ENCODE measurements around the gene EZR.
"Not testable (repeated sequence)": the region's sequence is repeated elsewhere in the genome, so short reads cannot be mapped to it uniquely, and the experiment has no call there.

The EZR gene

DNA sequence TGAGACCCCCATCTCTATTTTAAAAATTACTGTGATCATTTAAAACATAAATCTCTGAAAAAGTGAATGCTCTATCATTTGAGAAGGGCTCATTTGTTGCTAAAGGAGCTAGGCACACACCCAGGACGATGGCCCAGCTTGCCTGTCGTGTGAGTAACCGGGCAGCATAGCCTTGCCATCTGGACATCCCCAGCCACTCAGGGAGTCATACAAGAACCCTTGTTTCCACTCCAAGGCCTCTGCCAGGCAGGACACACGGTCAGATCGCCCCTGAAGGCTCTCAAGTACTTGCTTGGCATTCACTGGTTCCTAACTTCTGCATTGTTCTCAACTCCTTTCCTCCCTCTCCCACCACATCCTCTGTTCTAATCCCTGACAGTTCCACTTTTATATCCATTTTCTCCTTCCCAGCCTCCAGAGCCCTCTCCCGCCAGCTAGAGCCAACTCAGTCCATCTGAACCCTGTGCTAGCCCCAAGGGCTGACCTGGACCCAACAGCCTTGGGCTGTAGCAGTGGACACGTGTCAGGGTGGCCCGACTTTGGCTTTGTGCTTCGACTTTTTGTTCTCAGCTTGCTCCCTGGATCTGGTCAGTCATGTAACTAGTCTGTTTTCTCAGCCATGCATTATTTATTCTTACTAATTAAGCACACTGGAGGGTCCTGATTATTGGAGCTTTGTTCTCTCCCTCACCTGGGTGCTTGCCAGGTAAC is 15.7 kb upstream of the EZR start:
- Histone ChIP-seq H3K4me1 (ENCODE audit: insufficient read depth, insufficient read length) (peaks cover 5% of the 10 kb centered on the region), H3K9me3 (ENCODE audit: insufficient read depth, low read length) (no peaks in the 10 kb centered on the region), H3K9ac (ENCODE audit: insufficient read length, low read depth) (no peak overlapping the region), H3K36me3 (ENCODE audit: insufficient read depth, insufficient read length, low read length) (no peaks in the 10 kb centered on the region), H3K27me3 (ENCODE audit: insufficient read depth, insufficient read length) (no peaks in the 10 kb centered on the region), H3K4me3 (ENCODE audit: insufficient read length, low read depth) (no peak overlapping the region)
- TF ChIP-seq ZNF274 (IDR thresholded peaks at IDR 0.05; ENCODE audit: low read depth, low read length) (no peak), YY1 (IDR thresholded peaks at IDR 0.05; ENCODE audit: insufficient read depth, insufficient read length) (no peak), SUZ12 (IDR thresholded peaks at IDR 0.05; ENCODE audit: extremely low read depth, insufficient read depth, insufficient read length) (no peak)
- DNase-seq (ENCODE audit: low read depth, low spot score) = no peak

DNA sequence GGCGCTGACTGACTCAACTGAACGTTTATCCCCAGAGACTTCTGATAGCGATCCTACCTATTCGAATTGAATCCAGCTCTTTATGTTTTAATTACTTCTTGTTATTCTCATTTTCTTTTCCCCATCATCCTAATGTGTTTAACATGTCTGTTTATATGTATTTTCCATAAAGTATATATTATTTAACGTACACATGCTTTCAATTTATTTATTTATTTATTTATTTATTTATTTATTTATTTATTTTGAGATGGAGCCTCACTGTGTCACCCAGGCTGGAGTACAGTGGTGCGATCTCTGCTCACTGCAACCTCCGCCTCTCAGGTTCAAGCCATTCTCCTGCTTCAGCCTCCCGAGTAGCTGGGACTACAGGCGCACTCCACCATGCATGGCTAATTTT is 13.6 kb upstream of the EZR start:
- H3K27me3 ChIP-seq (ENCODE audit: insufficient read depth, insufficient read length); H3K9me3 ChIP-seq (ENCODE audit: insufficient read depth, low read length); H3K4me1 ChIP-seq (ENCODE audit: insufficient read depth, insufficient read length); H3K9ac ChIP-seq (ENCODE audit: insufficient read length, low read depth); H3K36me3 ChIP-seq (ENCODE audit: insufficient read depth, insufficient read length, low read length); DNase-seq (ENCODE audit: low read depth, low spot score); H3K4me3 ChIP-seq (ENCODE audit: insufficient read length, low read depth): not testable (repeated sequence)

DNA sequence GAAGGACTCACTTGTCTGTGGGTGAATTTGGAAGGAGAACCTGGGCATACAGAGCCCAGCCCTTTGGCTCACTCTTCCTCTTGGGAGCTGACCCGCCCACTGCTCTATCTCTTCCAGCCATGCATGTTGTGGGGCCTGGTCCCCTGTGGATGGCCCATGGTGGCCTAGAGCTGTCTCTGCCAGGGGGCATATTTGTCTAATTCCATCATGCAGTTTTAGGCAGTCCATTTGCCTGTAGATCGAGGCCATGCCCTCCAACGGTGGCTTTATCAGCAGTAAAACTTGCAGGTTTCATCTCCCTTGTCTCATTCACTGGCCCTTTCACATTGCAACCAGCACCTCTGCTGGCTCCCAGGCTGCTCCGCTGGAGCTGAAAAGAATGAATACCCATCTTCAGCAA is 12.9 kb upstream of the EZR start:
- no peaks in the 10 kb centered on the region for H3K27me3 ChIP-seq (ENCODE audit: insufficient read depth, insufficient read length)
- DNase-seq (ENCODE audit: low read depth, low spot score) = no peak
- H3K9ac ChIP-seq (ENCODE audit: insufficient read length, low read depth) = no peak overlapping the region
- H3K4me3 ChIP-seq (ENCODE audit: insufficient read length, low read depth) = no peak overlapping the region
- H3K4me1 ChIP-seq (ENCODE audit: insufficient read depth, insufficient read length) = peaks cover 3% of the 10 kb centered on the region
- no peaks in the 10 kb centered on the region for H3K9me3 ChIP-seq (ENCODE audit: insufficient read depth, low read length)
- TF ChIP-seq YY1 (IDR thresholded peaks at IDR 0.05; ENCODE audit: insufficient read depth, insufficient read length) = no peak
- no peak for TF ChIP-seq ZNF274 (IDR thresholded peaks at IDR 0.05; ENCODE audit: low read depth, low read length)
- no peak for TF ChIP-seq SUZ12 (IDR thresholded peaks at IDR 0.05; ENCODE audit: extremely low read depth, insufficient read depth, insufficient read length)
- no peaks in the 10 kb centered on the region for H3K36me3 ChIP-seq (ENCODE audit: insufficient read depth, insufficient read length, low read length)

DNA sequence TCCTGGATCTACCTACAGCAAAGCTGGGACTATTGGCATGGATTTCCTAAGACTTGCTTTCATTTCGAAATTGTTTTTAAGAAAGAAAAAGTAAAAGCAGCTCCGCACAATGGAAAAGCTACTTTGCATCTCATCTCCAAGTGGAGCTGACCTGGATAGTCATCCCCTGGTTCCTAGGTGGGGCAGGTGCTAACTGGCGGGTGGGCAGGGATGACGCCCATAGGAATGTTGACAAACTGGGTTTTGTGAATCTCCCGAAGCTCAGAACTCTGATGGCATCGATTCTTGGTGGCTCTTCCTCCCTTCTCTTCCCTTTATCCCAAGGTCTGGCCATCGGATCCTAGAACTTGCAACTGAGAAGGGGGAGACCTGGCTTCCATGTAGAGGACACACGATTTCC is 12.4 kb upstream of the EZR start:
- no peak for TF ChIP-seq YY1 (IDR thresholded peaks at IDR 0.05; ENCODE audit: insufficient read depth, insufficient read length)
- no peak for TF ChIP-seq SUZ12 (IDR thresholded peaks at IDR 0.05; ENCODE audit: extremely low read depth, insufficient read depth, insufficient read length)
- TF ChIP-seq ZNF274 (IDR thresholded peaks at IDR 0.05; ENCODE audit: low read depth, low read length) = no peak
- Histone ChIP-seq H3K9ac (ENCODE audit: insufficient read length, low read depth) (no peak overlapping the region), H3K36me3 (ENCODE audit: insufficient read depth, insufficient read length, low read length) (no peaks in the 10 kb centered on the region), H3K9me3 (ENCODE audit: insufficient read depth, low read length) (no peaks in the 10 kb centered on the region), H3K27me3 (ENCODE audit: insufficient read depth, insufficient read length) (no peaks in the 10 kb centered on the region), H3K4me1 (ENCODE audit: insufficient read depth, insufficient read length) (peaks cover 3% of the 10 kb centered on the region), H3K4me3 (ENCODE audit: insufficient read length, low read depth) (no peak overlapping the region)
- no peak for DNase-seq (ENCODE audit: low read depth, low spot score)

DNA sequence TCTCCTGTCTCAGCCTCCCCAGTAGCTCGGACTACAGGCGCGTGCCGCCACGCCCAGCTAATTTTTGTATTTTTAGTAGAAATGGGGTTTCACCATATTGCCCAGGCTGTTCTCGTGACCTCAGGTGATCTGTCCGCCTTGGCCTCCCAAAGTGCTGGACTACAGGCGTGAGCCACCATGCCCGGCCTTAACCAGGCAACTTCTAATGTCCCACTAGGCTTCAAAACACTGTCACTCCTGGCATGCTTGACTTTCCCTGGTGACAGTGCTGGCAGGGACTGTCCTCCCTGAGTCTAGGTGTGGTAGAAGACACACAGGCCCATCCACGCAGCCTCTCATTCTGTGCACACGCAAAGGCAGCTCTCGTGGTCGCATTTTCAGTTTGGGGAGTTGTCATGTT is 11.6 kb upstream of the EZR start:
- TF ChIP-seq ZNF274 (IDR thresholded peaks at IDR 0.05; ENCODE audit: low read depth, low read length) (no peak), YY1 (IDR thresholded peaks at IDR 0.05; ENCODE audit: insufficient read depth, insufficient read length) (no peak), SUZ12 (IDR thresholded peaks at IDR 0.05; ENCODE audit: extremely low read depth, insufficient read depth, insufficient read length) (no peak)
- Histone ChIP-seq H3K4me3 (ENCODE audit: insufficient read length, low read depth) (no peak overlapping the region), H3K9me3 (ENCODE audit: insufficient read depth, low read length) (no peaks in the 10 kb centered on the region), H3K4me1 (ENCODE audit: insufficient read depth, insufficient read length) (peaks cover 3% of the 10 kb centered on the region), H3K36me3 (ENCODE audit: insufficient read depth, insufficient read length, low read length) (no peaks in the 10 kb centered on the region), H3K27me3 (ENCODE audit: insufficient read depth, insufficient read length) (no peaks in the 10 kb centered on the region), H3K9ac (ENCODE audit: insufficient read length, low read depth) (no peak overlapping the region)
- DNase-seq (ENCODE audit: low read depth, low spot score) = no peak

DNA sequence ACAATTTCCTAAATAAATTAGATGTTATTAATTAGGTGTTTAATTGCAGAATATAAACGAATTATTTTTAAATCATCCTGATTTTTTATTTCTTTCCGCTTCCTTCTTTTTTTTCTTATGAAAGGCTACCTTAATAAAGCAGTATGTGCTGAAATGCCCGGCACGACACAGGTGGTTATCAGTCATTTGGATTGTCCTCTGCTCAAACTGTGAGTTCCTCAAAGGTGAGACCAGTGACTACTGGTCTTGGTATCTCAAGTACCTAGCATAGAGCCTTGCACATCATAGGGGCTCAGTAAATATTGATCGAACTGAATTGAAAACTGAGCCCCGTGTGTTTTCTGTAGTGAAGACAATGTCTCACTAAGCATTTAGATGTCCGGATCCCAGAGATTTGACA is 9.6 kb upstream of the EZR start:
- Histone ChIP-seq H3K9me3 (ENCODE audit: insufficient read depth, low read length) (no peaks in the 10 kb centered on the region), H3K4me1 (ENCODE audit: insufficient read depth, insufficient read length) (peaks cover 2% of the 10 kb centered on the region), H3K27me3 (ENCODE audit: insufficient read depth, insufficient read length) (no peaks in the 10 kb centered on the region), H3K4me3 (ENCODE audit: insufficient read length, low read depth) (no peak overlapping the region), H3K9ac (ENCODE audit: insufficient read length, low read depth) (no peak overlapping the region), H3K36me3 (ENCODE audit: insufficient read depth, insufficient read length, low read length) (no peaks in the 10 kb centered on the region)
- TF ChIP-seq YY1 (IDR thresholded peaks at IDR 0.05; ENCODE audit: insufficient read depth, insufficient read length) = no peak
- no peak for DNase-seq (ENCODE audit: low read depth, low spot score)

DNA sequence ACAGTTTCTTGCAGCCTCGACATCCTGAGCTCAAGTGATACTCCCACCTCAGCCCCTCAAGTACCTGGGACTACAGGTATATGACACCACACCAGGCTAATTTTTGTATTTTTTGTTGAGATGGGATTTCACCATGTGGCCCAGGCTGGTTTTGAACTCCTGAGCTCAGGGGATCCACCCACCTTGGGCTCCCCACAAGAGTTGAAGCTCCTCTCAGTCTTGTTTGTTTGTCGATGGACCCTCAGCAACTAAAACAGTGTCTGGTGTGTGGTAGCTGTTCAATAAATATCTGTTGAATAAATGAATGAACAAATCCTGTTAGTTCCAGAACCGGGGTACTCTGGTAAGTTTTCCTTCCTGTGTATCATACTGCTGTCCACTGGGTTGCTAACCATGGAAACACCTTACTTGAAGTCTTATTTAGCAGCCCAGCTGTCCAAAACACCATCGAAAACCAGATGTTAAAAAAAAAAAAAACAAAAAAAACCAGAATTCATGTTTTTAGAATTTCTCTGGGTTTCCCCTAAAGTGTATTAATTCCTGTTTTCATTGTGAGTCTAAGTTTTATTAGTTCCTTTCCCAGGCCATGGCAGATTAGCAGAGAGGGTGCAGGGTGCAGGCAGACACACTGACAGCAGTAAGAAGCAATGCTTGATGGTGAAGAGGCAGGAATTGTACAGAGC is 7.8 kb upstream of the EZR start:
- DNase-seq (ENCODE audit: low read depth, low spot score) = no peak
- Histone ChIP-seq H3K27me3 (ENCODE audit: insufficient read depth, insufficient read length) (no peaks in the 10 kb centered on the region), H3K9ac (ENCODE audit: insufficient read length, low read depth) (no peak overlapping the region), H3K36me3 (ENCODE audit: insufficient read depth, insufficient read length, low read length) (no peaks in the 10 kb centered on the region), H3K4me1 (ENCODE audit: insufficient read depth, insufficient read length) (peaks cover 2% of the 10 kb centered on the region), H3K9me3 (ENCODE audit: insufficient read depth, low read length) (no peaks in the 10 kb centered on the region), H3K4me3 (ENCODE audit: insufficient read length, low read depth) (no peak overlapping the region)
- no peak for TF ChIP-seq YY1 (IDR thresholded peaks at IDR 0.05; ENCODE audit: insufficient read depth, insufficient read length)
- no peak for TF ChIP-seq ZNF274 (IDR thresholded peaks at IDR 0.05; ENCODE audit: low read depth, low read length)
- TF ChIP-seq SUZ12 (IDR thresholded peaks at IDR 0.05; ENCODE audit: extremely low read depth, insufficient read depth, insufficient read length) = no peak

Measured in NT2/D1 (cell line).